Mucosa of descending colon (tissue), 3 donors: ENCODE results near the gene TMCC2. TPM values are rescaled to one million over a fixed set of nuclear protein-coding genes. Genes with fewer than 3 reads are reported as not detected.
A peak's percentile ranks its signal among the peaks of the same experiment; 100 is the strongest.

ENCODE experiments used
- ATAC-seq: fragments of 200-7000 bp; cut with Tn5 transposase; one replicate; pipeline ENCODE4 v1.9.1; 2020; ENCODE audit warnings: mild to moderate bottlenecking, moderate library complexity
- DNase-seq, 3 donors: peaks; one replicate each; pipeline ENCODE4 v3.0.0-alpha.2; 2020
- H3K36me3 ChIP-seq: fragments of 200-600 bp; one replicate; pipeline ENCODE4 v1.8.0; 2021; ENCODE audit warnings: low read depth, mild to moderate bottlenecking
- H3K4me1 ChIP-seq: fragments of 200-600 bp; one replicate; pipeline ENCODE4 v1.8.0; 2021; ENCODE audit warnings: low read depth, mild to moderate bottlenecking
- H3K4me3 ChIP-seq: fragments of 200-600 bp; one replicate; pipeline ENCODE4 v1.8.0; 2021; ENCODE audit warnings: mild to moderate bottlenecking
- H3K9me3 ChIP-seq: fragments of 200-600 bp; one replicate; pipeline ENCODE4 v1.8.0; 2021; ENCODE audit warnings: mild to moderate bottlenecking
- CTCF ChIP-seq: fragments of 200-600 bp; IDR thresholded peaks from one replicate; pipeline ENCODE4 v1.8.0; 2022; ENCODE audit warnings: antibody characterized with exemption, mild to moderate bottlenecking
- intact Hi-C, 2 donors: fragments of 100-400 bp; cut with DNase I in 1 of 2; cut with micrococcal nuclease in 1 of 2; formaldehyde crosslinking; loops; one replicate each; pipeline versions ENCODE4 v1.11.0 to v1.11.1; 2022; cut with DNase I, micrococcal nuclease
- total RNA-seq, 3 donors: library from RNA; stranded (reverse); fragmentation: NEBNext Ultra II Directional in 2 of 3; extraction: Animal tissue kit (Norgen Biotek cat#: 25700) in 2 of 3; gene quantifications; one replicate each; pipeline versions ENCODE4 v1.2.1 to v1.2.4, GENCODE V29; 2021 to 2023
- donor health status: DM: no; HTN: no; CAD: no; lungs with moderate emphysema.
- donor health status: DM: no; HTN: no; CAD: no.
- donor health status: DM: no; HTN: yes; CAD: no.

Gene TMCC2
- total RNA-seq, 3 donors from 2014 or later: 0.27 to 5.1 (median 0.29) TPM

GRCh38 chr1:205186191-205186590 lies 41.6 kb upstream of the TMCC2 start:
- no peak overlapping the region for H3K4me3 ChIP-seq
- no peak for DNase-seq
- no peak for TF ChIP-seq CTCF
- peaks cover 4% of the 10 kb centered on the region for H3K4me1 ChIP-seq
- no peak for ATAC-seq
- intact Hi-C loops: no loop called here
- no peaks in the 10 kb centered on the region for H3K9me3 ChIP-seq
- H3K36me3 ChIP-seq: no peaks in the 10 kb centered on the region

GRCh38 chr1:205187420-205187819 lies 40.3 kb upstream of the TMCC2 start:
- Histone ChIP-seq H3K4me3 (no peak overlapping the region), H3K9me3 (no peaks in the 10 kb centered on the region), H3K36me3 (no peaks in the 10 kb centered on the region), H3K4me1 (peaks cover 15% of the 10 kb centered on the region)
- TF ChIP-seq CTCF: no peak
- DNase-seq (no peak), ATAC-seq (no peak)
- intact Hi-C loops: no loop called here

- intact Hi-C loops: no loop called here
- Histone ChIP-seq H3K4me3 (no peak overlapping the region), H3K4me1 (peaks cover 15% of the 10 kb centered on the region), H3K9me3 (no peaks in the 10 kb centered on the region), H3K36me3 (no peaks in the 10 kb centered on the region)
- no peak for DNase-seq
- TF ChIP-seq CTCF: no peak
- ATAC-seq: peak; percentile 61
These were observed 39.6 kb upstream of the TMCC2 start for GRCh38 chr1:205188098-205188497.

- ATAC-seq: no peak
- DNase-seq: no peak
- no peak overlapping the region for H3K4me3 ChIP-seq
- no peaks in the 10 kb centered on the region for H3K9me3 ChIP-seq
- no peaks in the 10 kb centered on the region for H3K36me3 ChIP-seq
- no peak for TF ChIP-seq CTCF
- peaks cover 15% of the 10 kb centered on the region for H3K4me1 ChIP-seq
- intact Hi-C loops: no loop called here
These were observed 39.1 kb upstream of the TMCC2 start for GRCh38 chr1:205188596-205188995.

- DNase-seq (no peak), ATAC-seq (no peak)
- TF ChIP-seq CTCF: no peak
- Histone ChIP-seq H3K36me3 (no peaks in the 10 kb centered on the region), H3K9me3 (no peaks in the 10 kb centered on the region), H3K4me3 (no peak overlapping the region), H3K4me1 (peaks cover 15% of the 10 kb centered on the region)
- intact Hi-C loops: no loop called here
These were observed 38.6 kb upstream of the TMCC2 start for GRCh38 chr1:205189131-205189530.
